Caco-2 (cell line): ENCODE measurements around the gene TPX2. TPM values are rescaled to one million over a fixed set of nuclear protein-coding genes. Genes with fewer than 3 reads are reported as not detected.
A peak's percentile ranks its signal among the peaks of the same experiment; 100 is the strongest.

Experiments used
- BruUV-seq: library from RNA; stranded (reverse); fragments of 400-500 nt; replicated peaks from 2 replicates; lab custom pipeline; 2021; lab: Mats Ljungman, UMichigan
- CTCF ChIA-PET: fragments of 300-600 bp; sonication (Branson Sonifier 250); formaldehyde crosslinking; loops from one replicate; lab custom pipeline; 2022; ENCODE audit warnings: antibody characterized with exemption; lab: Charles Lee
- POLR2A ChIA-PET: fragments of 300-600 bp; sonication (Branson Sonifier 250); formaldehyde crosslinking; loops from one replicate; lab custom pipeline; 2022; ENCODE audit warnings: antibody characterized with exemption; lab: Charles Lee
- DNase-seq, 2 experiments: peaks; one replicate each; pipeline versions ENCODE4 v3.0.0 to v3.0.0-alpha.2; 2020 to 2022
- H3K27me3 ChIP-seq: replicated peaks from 2 replicates; pipeline ENCODE4 v1.6.0; 2011; ENCODE audit warnings: low read length; ENCODE audit not compliant: control insufficient read depth, insufficient read depth
- H3K36me3 ChIP-seq: 2 replicates; pipeline ENCODE4 v1.5.1; 2011; ENCODE audit warnings: low read length; ENCODE audit not compliant: control insufficient read depth, insufficient read depth
- H3K4me1 ChIP-seq: fragments of 250-450 bp; sonication (Bioruptor Pico); 2 replicates; pipeline ENCODE4 v1.5.1; 2020; ENCODE audit warnings: mild to moderate bottlenecking
- H3K4me3 ChIP-seq: 2 replicates; pipeline ENCODE4 v1.5.1; 2011; ENCODE audit warnings: low read depth, mild to moderate bottlenecking, control low read depth, low read length
- H3K9me3 ChIP-seq: fragments of 250-450 bp; sonication (Bioruptor Pico); 2 replicates; pipeline ENCODE4 v1.5.1; 2020; ENCODE audit warnings: mild to moderate bottlenecking, moderate library complexity
- H3K27ac Mint-ChIP-seq: one replicate; pipeline ENCODE4 v1.8.0; 2022; ENCODE audit warnings: mixed read lengths; ENCODE audit not compliant: unreplicated experiment
- H3K27me3 Mint-ChIP-seq: one replicate; pipeline ENCODE4 v1.8.0; 2022; ENCODE audit warnings: mixed read lengths; ENCODE audit not compliant: insufficient read depth, unreplicated experiment
- H3K36me3 Mint-ChIP-seq: one replicate; pipeline ENCODE4 v1.8.0; 2022; ENCODE audit warnings: mild to moderate bottlenecking, mixed read lengths; ENCODE audit not compliant: insufficient read depth, unreplicated experiment
- H3K4me1 Mint-ChIP-seq: one replicate; pipeline ENCODE4 v1.8.0; 2022; ENCODE audit warnings: low read depth, mixed read lengths; ENCODE audit not compliant: unreplicated experiment
- H3K4me3 Mint-ChIP-seq: one replicate; pipeline ENCODE4 v1.8.0; 2022; ENCODE audit warnings: mild to moderate bottlenecking, moderate library complexity, mixed read lengths; ENCODE audit not compliant: unreplicated experiment
- H3K9me3 Mint-ChIP-seq: one replicate; pipeline ENCODE4 v1.8.0; 2022; ENCODE audit warnings: mixed read lengths; ENCODE audit not compliant: unreplicated experiment
- intact Hi-C: fragments of 100-400 bp; cut with micrococcal nuclease; formaldehyde crosslinking; loops from one replicate; pipeline ENCODE4 v1.10.0; 2022; ENCODE audit not compliant: unreplicated experiment
- total RNA-seq: library from RNA; stranded (reverse); gene quantifications from 2 replicates; pipeline ENCODE4 v1.2.3, GENCODE V29; 2022
- TF ChIP-seq, protein P1 (sequence below), 2 experiments: fragments of 200-600 bp in 1 of 2; IDR thresholded peaks; 1 replicate in 1 of 2; 2 replicates in 1 of 2; pipeline versions ENCODE4 v1.5.1 to v1.8.0; 2011 to 2022; ENCODE audit warnings: antibody characterized with exemption in 1 of 2, control low read depth in 1 of 2, inconsistent platforms in 1 of 2, low read depth in 1 of 2, low read length in 1 of 2, mild to moderate bottlenecking in 1 of 2, moderate library complexity in 1 of 2; ENCODE audit not compliant: insufficient read depth in 1 of 2, severe bottlenecking in 1 of 2, unreplicated experiment in 1 of 2

TPX2 gene
- total RNA-seq, 1 experiment from 2014 or later, result 237 TPM

DNA sequence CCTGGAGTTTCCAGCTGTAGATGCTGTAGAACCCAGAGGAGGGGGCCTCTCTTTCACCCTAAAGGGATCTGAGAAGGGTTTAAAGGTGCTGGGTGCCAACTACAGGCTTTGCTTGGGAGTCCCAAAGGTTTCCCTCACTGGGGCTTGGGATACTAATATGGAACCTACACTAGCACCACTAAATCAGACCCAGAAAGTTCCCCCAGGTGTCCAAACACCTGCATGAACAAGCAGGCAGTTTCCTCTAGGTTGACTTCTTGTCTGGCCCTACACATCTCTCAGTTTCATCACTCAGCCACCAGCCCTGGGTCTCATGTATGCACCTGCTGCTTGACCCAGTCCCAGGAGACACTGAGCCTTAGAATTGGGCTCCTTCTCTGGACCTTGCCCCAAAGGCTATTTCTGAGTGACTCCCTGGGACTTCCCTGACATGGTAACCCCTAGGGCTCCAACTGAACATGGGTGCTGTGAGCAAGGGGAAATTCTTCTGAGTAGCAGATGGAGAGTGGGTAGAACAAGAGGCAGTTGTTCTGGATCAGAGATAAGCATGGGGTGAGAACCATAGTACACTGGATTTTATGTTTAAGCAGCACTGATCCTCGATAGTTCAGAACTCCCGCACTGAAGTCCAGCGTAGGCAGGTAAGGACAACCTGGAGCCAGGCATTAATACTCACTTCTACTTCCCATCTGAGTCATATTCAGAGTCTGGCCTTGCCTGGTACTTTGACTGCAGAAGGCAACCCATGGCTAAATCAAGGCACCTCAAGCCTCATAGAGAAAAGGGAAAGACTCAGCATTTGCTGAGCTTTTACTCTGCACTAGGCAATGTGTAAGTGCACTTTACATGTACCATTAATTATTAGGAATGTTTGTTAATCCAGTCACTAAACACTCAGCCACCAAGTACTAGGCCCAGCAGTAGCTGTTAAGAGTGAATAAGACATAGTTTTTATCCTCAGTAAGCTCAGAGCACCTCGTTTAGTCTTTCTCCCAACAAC, 33.2 kb upstream of the TPX2 start:
- TSS peak; percentile 42 for BruUV-seq
- ChIA-PET CTCF (interaction anchor here (0.5 to 4.3 kb wide), 9 partner anchors 10 to 191 kb away, joined by 4 to 72 read pairs (median 4); partner anchors contain the start of genes BCL2L1 and HM13), POLR2A (interaction anchor here (0.6 to 3.4 kb wide), 11 partner anchors 10 to 101 kb away, joined by 3 to 178 read pairs (median 4); partner anchors contain the start of genes BCL2L1 and ID1)
- DNase-seq, result peak in 1 of 2 experiments; percentile 66
- Histone ChIP-seq H3K27me3 (no peaks in the 10 kb centered on the region), H3K4me3 (no peak overlapping the region), H3K4me1 (peaks cover 91% of the 10 kb centered on the region), H3K36me3 (peaks cover 21% of the 10 kb centered on the region), H3K9me3 (no peaks in the 10 kb centered on the region)
- peaks cover 100% of the 10 kb centered on the region for H3K36me3 Mint-ChIP-seq
- peak overlapping the region; percentile 51 for H3K4me3 Mint-ChIP-seq
- H3K27me3 Mint-ChIP-seq, result no peaks in the 10 kb centered on the region
- peak overlapping the region; percentile 98 for H3K27ac Mint-ChIP-seq
- TF ChIP-seq, protein P1, sequence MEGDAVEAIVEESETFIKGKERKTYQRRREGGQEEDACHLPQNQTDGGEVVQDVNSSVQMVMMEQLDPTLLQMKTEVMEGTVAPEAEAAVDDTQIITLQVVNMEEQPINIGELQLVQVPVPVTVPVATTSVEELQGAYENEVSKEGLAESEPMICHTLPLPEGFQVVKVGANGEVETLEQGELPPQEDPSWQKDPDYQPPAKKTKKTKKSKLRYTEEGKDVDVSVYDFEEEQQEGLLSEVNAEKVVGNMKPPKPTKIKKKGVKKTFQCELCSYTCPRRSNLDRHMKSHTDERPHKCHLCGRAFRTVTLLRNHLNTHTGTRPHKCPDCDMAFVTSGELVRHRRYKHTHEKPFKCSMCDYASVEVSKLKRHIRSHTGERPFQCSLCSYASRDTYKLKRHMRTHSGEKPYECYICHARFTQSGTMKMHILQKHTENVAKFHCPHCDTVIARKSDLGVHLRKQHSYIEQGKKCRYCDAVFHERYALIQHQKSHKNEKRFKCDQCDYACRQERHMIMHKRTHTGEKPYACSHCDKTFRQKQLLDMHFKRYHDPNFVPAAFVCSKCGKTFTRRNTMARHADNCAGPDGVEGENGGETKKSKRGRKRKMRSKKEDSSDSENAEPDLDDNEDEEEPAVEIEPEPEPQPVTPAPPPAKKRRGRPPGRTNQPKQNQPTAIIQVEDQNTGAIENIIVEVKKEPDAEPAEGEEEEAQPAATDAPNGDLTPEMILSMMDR (IDR thresholded peaks at IDR 0.05; ENCODE audit: insufficient read depth in 1 of 2, low read depth in 1 of 2, low read length in 1 of 2, severe bottlenecking in 1 of 2, unreplicated experiment in 1 of 2), result no peak
- no peaks in the 10 kb centered on the region for H3K9me3 Mint-ChIP-seq
- peaks cover 71% of the 10 kb centered on the region for H3K4me1 Mint-ChIP-seq
- intact Hi-C loops, result no loop called here

DNA sequence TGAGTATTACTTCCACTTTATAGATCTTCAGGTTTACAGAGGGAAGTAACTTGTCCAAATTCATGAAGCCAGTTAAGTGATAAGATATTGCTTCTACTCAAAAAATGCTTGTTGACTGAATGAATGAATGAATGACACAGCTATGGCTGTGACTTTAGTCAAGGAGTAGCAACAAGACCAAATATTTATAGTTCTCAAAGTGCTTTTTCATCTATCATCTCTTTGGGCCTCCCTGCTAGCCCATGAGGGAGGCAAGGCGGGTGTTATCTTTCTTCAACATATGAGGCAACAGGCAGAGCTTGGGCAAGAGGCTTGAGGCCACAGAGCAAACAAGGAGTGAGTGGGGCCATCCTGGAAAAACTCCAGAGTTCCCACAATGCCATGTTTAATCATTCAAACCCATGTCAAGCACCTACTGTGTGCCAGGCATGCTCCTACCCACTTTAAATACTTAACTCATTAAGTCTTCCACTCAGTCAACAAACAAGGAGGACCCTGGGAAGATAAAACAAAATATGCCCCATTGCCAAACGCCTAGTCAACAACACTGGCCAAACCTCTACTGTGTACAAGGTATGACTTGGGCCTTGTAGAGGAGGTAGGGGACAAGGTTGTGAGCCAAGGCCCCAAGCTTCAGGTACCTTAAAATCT, 32.4 kb upstream of the TPX2 start:
- ChIA-PET POLR2A (interaction anchor here (0.6 to 3.4 kb wide), 8 partner anchors 11 to 102 kb away, joined by 3 to 178 read pairs (median 4); partner anchors contain the start of genes BCL2L1 and ID1), CTCF (interaction anchor here (0.5 to 4.3 kb wide), 12 partner anchors 11 to 192 kb away, joined by 3 to 72 read pairs (median 4); partner anchors contain the start of genes BCL2L1 and HM13)
- peaks cover 92% of the 10 kb centered on the region for H3K4me1 ChIP-seq
- H3K4me3 Mint-ChIP-seq, result peak overlapping the region; percentile 51
- H3K27me3 Mint-ChIP-seq, result no peaks in the 10 kb centered on the region
- DNase-seq, result peak; percentile 90 to 93
- intact Hi-C loops, result no loop called here
- H3K4me1 Mint-ChIP-seq, result peaks cover 71% of the 10 kb centered on the region
- no peaks in the 10 kb centered on the region for H3K9me3 ChIP-seq
- no peaks in the 10 kb centered on the region for H3K27me3 ChIP-seq
- TF ChIP-seq, protein P1 (IDR thresholded peaks at IDR 0.05; ENCODE audit: insufficient read depth in 1 of 2, low read depth in 1 of 2, low read length in 1 of 2, severe bottlenecking in 1 of 2, unreplicated experiment in 1 of 2), result no peak
- H3K36me3 Mint-ChIP-seq, result peaks cover 100% of the 10 kb centered on the region
- H3K4me3 ChIP-seq, result no peak overlapping the region
- H3K36me3 ChIP-seq, result peaks cover 25% of the 10 kb centered on the region
- H3K27ac Mint-ChIP-seq, result peak overlapping the region; percentile 98
- no TSS peak for BruUV-seq
- H3K9me3 Mint-ChIP-seq, result no peaks in the 10 kb centered on the region

DNA sequence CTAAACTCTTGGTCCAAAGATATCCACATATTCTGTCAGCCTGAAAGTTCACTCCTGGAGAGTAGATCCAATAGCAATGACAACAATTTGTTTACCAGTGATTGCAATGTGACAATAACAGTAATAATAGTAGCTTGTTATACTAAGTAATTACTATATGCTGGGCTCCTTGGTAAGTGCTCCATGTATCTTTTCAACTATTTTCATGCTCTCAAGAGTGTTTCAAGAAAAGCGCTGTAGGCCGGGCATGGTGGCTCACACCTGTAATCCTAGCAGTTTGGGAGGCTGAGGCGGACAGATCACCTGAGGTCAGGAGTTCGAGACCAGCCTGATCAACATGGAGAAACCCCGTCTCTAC, 31.9 kb upstream of the TPX2 start:
- ChIA-PET POLR2A (interaction anchor here (0.7 to 3.4 kb wide), 4 partner anchors 11 to 74 kb away, joined by 3 to 178 read pairs (median 4); no protein-coding TSS in a partner anchor), CTCF (interaction anchor here (0.6 to 3.5 kb wide), 5 partner anchors 13 to 192 kb away, joined by 3 to 36 read pairs (median 4); no protein-coding TSS in a partner anchor)
- intact Hi-C loops, result no loop called here
- Mint-ChIP-seq H3K36me3 (peaks cover 100% of the 10 kb centered on the region), H3K27me3 (no peaks in the 10 kb centered on the region), H3K9me3 (no peaks in the 10 kb centered on the region), H3K27ac (peak overlapping the region; percentile 98), H3K4me3 (no peak overlapping the region), H3K4me1 (peaks cover 66% of the 10 kb centered on the region)
- TF ChIP-seq, protein P1 (IDR thresholded peaks at IDR 0.05; ENCODE audit: insufficient read depth in 1 of 2, low read depth in 1 of 2, low read length in 1 of 2, severe bottlenecking in 1 of 2, unreplicated experiment in 1 of 2), result no peak
- BruUV-seq, result no TSS peak
- Histone ChIP-seq H3K4me3 (no peak overlapping the region), H3K4me1 (peaks cover 92% of the 10 kb centered on the region), H3K27me3 (no peaks in the 10 kb centered on the region), H3K36me3 (peaks cover 24% of the 10 kb centered on the region), H3K9me3 (no peaks in the 10 kb centered on the region)
- DNase-seq, result no peak
